ENCODE results near the gene CBX8. TPM values are rescaled to one million over a fixed set of nuclear protein-coding genes. Genes with fewer than 3 reads are reported as not detected.

Gene CBX8
- total and polyA plus RNA-seq, 4 donors = 4.8 to 9.3 (median 5.5) TPM

- Histone ChIP-seq H3K36me3 (ENCODE audit: control insufficient read depth in 4 of 4, insufficient read depth in 4 of 4, low read length in 4 of 4) (no peaks in the 10 kb centered on the region), H3K9me3 (ENCODE audit: control insufficient read depth in 4 of 4, insufficient read depth in 3 of 4, low read length in 3 of 4) (peaks cover 0 to 4% (median 0%) of the 10 kb centered on the region in 4 donors), H3K9ac (ENCODE audit: insufficient read depth in 1 of 2, low read length in 2 of 2) (no peak overlapping the region), H3K27me3 (ENCODE audit: control insufficient read depth in 3 of 3, insufficient read depth in 3 of 3, low read length in 2 of 3) (peaks cover 10 to 37% (median 36%) of the 10 kb centered on the region in 3 donors), H3K27ac (ENCODE audit: low read depth in 1 of 2, low read length in 1 of 2) (no peak overlapping the region), H3K4me3 (no peak overlapping the region), H3K4me1 (ENCODE audit: control insufficient read depth in 5 of 5, insufficient read depth in 5 of 5, low read length in 5 of 5) (peaks cover 0 to 21% (median 7%) of the 10 kb centered on the region in 5 donors)
- no peak for TF ChIP-seq CTCF (IDR thresholded peaks at IDR 0.05; ENCODE audit: control extremely low read depth, extremely low read depth)
- ATAC-seq (ENCODE audit: insufficient read depth, low FRiP score) = no peak
- 39 to 51% methylated on average over 6 of the region's 6 CpGs for WGBS, 2 donors
- DNase-seq = no peak
These were observed 51.2 kb downstream of the CBX8 start for GRCh38 chr17:79745641-79746105.

GRCh38 chr17:79743614-79744013 lies 53.3 kb downstream of the CBX8 start:
- peaks cover 0 to 4% (median 0%) of the 10 kb centered on the region in 4 donors for H3K9me3 ChIP-seq (ENCODE audit: control insufficient read depth in 4 of 4, insufficient read depth in 3 of 4, low read length in 3 of 4)
- peaks cover 0 to 28% (median 7%) of the 10 kb centered on the region in 5 donors for H3K4me1 ChIP-seq (ENCODE audit: control insufficient read depth in 5 of 5, insufficient read depth in 5 of 5, low read length in 5 of 5)
- H3K27ac ChIP-seq (ENCODE audit: low read depth in 1 of 2, low read length in 1 of 2) = no peak overlapping the region
- no peak for TF ChIP-seq CTCF (IDR thresholded peaks at IDR 0.05; ENCODE audit: control extremely low read depth, extremely low read depth)
- H3K9ac ChIP-seq (ENCODE audit: insufficient read depth in 1 of 2, low read length in 2 of 2) = no peak overlapping the region
- no peaks in the 10 kb centered on the region for H3K36me3 ChIP-seq (ENCODE audit: control insufficient read depth in 4 of 4, insufficient read depth in 4 of 4, low read length in 4 of 4)
- H3K4me3 ChIP-seq = no peak overlapping the region
- DNase-seq (no peak), ATAC-seq (ENCODE audit: insufficient read depth, low FRiP score) (no peak)
- whole genome bisulfite sequencing, 2 donors = 90 to 92% methylated on average over 5 of the region's 5 CpGs
- H3K27me3 ChIP-seq (ENCODE audit: control insufficient read depth in 3 of 3, insufficient read depth in 3 of 3, low read length in 2 of 3) = peaks cover 9 to 26% (median 22%) of the 10 kb centered on the region in 3 donors

GRCh38 chr17:79742951-79743476 lies 53.9 kb downstream of the CBX8 start:
- H3K4me1 ChIP-seq (ENCODE audit: control insufficient read depth in 5 of 5, insufficient read depth in 5 of 5, low read length in 5 of 5) = peaks cover 0 to 28% (median 4%) of the 10 kb centered on the region in 5 donors
- WGBS, 2 donors = 87 to 95% methylated on average over 7 of the region's 7 CpGs

More at GRCh38 chr17:79742951-79743476, 53.9 kb downstream of the CBX8 start:
- Histone ChIP-seq H3K27ac (ENCODE audit: low read depth in 1 of 2, low read length in 1 of 2) (no peak overlapping the region), H3K9me3 (ENCODE audit: control insufficient read depth in 4 of 4, insufficient read depth in 3 of 4, low read length in 3 of 4) (peaks cover 0 to 4% (median 0%) of the 10 kb centered on the region in 4 donors), H3K36me3 (ENCODE audit: control insufficient read depth in 4 of 4, insufficient read depth in 4 of 4, low read length in 4 of 4) (no peaks in the 10 kb centered on the region), H3K27me3 (ENCODE audit: control insufficient read depth in 3 of 3, insufficient read depth in 3 of 3, low read length in 2 of 3) (peaks cover 3 to 25% (median 18%) of the 10 kb centered on the region in 3 donors), H3K9ac (ENCODE audit: insufficient read depth in 1 of 2, low read length in 2 of 2) (no peak overlapping the region), H3K4me3 (no peak overlapping the region)
- DNase-seq (no peak), ATAC-seq (ENCODE audit: insufficient read depth, low FRiP score) (no peak)
- TF ChIP-seq CTCF (IDR thresholded peaks at IDR 0.05; ENCODE audit: control extremely low read depth, extremely low read depth) = no peak
